ENCODE results near the gene P2RX4. TPM values are rescaled to one million over a fixed set of nuclear protein-coding genes. Genes with fewer than 3 reads are reported as not detected.

P2RX4 gene
- total and polyA plus RNA-seq, 9 of the 15 experiments (the other 6 are each of a cell fraction or from before 2014, with no cell fraction given) = 6.6 to 21.5 (median 11.7) TPM

DNA sequence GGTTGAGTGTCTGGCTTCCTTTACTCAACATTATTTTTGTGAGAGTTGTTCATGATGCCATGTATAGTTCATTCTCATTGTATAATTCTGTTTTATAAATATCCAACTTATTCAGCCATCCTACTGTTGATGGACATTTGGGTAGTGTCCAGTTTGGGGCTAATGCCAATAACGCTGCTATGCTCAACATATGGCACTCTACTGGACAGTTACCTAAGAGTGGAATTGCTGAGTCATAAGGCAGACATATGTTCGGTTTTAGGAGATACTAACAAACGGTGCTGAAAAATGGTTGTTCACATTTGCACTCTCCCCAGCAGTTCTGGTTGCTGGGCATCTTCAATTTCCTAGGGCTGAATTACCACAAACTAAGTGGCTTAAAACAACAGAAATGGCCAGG is 28.7 kb upstream of the P2RX4 start (continued):
- TF ChIP-seq, protein P1, sequence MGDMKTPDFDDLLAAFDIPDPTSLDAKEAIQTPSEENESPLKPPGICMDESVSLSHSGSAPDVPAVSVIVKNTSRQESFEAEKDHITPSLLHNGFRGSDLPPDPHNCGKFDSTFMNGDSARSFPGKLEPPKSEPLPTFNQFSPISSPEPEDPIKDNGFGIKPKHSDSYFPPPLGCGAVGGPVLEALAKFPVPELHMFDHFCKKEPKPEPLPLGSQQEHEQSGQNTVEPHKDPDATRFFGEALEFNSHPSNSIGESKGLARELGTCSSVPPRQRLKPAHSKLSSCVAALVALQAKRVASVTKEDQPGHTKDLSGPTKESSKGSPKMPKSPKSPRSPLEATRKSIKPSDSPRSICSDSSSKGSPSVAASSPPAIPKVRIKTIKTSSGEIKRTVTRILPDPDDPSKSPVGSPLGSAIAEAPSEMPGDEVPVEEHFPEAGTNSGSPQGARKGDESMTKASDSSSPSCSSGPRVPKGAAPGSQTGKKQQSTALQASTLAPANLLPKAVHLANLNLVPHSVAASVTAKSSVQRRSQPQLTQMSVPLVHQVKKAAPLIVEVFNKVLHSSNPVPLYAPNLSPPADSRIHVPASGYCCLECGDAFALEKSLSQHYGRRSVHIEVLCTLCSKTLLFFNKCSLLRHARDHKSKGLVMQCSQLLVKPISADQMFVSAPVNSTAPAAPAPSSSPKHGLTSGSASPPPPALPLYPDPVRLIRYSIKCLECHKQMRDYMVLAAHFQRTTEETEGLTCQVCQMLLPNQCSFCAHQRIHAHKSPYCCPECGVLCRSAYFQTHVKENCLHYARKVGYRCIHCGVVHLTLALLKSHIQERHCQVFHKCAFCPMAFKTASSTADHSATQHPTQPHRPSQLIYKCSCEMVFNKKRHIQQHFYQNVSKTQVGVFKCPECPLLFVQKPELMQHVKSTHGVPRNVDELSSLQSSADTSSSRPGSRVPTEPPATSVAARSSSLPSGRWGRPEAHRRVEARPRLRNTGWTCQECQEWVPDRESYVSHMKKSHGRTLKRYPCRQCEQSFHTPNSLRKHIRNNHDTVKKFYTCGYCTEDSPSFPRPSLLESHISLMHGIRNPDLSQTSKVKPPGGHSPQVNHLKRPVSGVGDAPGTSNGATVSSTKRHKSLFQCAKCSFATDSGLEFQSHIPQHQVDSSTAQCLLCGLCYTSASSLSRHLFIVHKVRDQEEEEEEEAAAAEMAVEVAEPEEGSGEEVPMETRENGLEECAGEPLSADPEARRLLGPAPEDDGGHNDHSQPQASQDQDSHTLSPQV (IDR thresholded peaks at IDR 0.05) = peak; percentile 70
- TF ChIP-seq SMC3 (conservative IDR thresholded peaks at IDR 0.05; ENCODE audit: insufficient read depth, low read depth, low read length) = no peak
- TF ChIP-seq, protein P2, sequence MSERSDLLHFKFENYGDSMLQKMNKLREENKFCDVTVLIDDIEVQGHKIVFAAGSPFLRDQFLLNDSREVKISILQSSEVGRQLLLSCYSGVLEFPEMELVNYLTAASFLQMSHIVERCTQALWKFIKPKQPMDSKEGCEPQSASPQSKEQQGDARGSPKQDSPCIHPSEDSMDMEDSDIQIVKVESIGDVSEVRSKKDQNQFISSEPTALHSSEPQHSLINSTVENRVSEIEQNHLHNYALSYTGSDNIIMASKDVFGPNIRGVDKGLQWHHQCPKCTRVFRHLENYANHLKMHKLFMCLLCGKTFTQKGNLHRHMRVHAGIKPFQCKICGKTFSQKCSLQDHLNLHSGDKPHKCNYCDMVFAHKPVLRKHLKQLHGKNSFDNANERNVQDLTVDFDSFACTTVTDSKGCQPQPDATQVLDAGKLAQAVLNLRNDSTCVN (CRISPR knock-in tag; IDR thresholded peaks at IDR 0.05) = no peak
- no peak for TF ChIP-seq ARID3B (CRISPR knock-in tag; IDR thresholded peaks at IDR 0.05; ENCODE audit: borderline replicate concordance)
- TF ChIP-seq TCF3 (CRISPR knock-in tag; IDR thresholded peaks at IDR 0.05) = no peak
- TF ChIP-seq SIN3B (IDR thresholded peaks at IDR 0.05; ENCODE audit: low read depth) = no peak
- TF ChIP-seq TFAP4 (CRISPR knock-in tag; IDR thresholded peaks at IDR 0.05; ENCODE audit: borderline replicate concordance) = no peak
- TF ChIP-seq HNRNPK (IDR thresholded peaks at IDR 0.05; ENCODE audit: low read depth, low read length, poor library complexity, severe bottlenecking) = no peak
- TF ChIP-seq DPF2 (IDR thresholded peaks at IDR 0.05) = peak; percentile 61
- no peak for TF ChIP-seq SMARCB1 (IDR thresholded peaks at IDR 0.05; ENCODE audit: insufficient read length, low read depth)
- no peak for TF ChIP-seq NR2C1 (IDR thresholded peaks at IDR 0.05)
- 0 out of 2 replicates have a peak, but pooled peaks have one; percentile 21 for TF ChIP-seq NR2C1 (tag; IDR thresholded peaks at IDR 0.05)
- no peak for TF ChIP-seq SAFB (IDR thresholded peaks at IDR 0.05; ENCODE audit: borderline replicate concordance, low read depth, low read length)
- TF ChIP-seq ZNF316 (IDR thresholded peaks at IDR 0.05) = peak; percentile 95
- TF ChIP-seq, protein P3, sequence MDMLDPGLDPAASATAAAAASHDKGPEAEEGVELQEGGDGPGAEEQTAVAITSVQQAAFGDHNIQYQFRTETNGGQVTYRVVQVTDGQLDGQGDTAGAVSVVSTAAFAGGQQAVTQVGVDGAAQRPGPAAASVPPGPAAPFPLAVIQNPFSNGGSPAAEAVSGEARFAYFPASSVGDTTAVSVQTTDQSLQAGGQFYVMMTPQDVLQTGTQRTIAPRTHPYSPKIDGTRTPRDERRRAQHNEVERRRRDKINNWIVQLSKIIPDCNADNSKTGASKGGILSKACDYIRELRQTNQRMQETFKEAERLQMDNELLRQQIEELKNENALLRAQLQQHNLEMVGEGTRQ (CRISPR knock-in tag; IDR thresholded peaks at IDR 0.05) = no peak
- TF ChIP-seq MAFF (IDR thresholded peaks at IDR 0.05; ENCODE audit: low read length) = peak; percentile 90
- peak; percentile 92 for TF ChIP-seq C11orf30 (IDR thresholded peaks at IDR 0.05; ENCODE audit: low read depth)
- TF ChIP-seq, protein P4, sequence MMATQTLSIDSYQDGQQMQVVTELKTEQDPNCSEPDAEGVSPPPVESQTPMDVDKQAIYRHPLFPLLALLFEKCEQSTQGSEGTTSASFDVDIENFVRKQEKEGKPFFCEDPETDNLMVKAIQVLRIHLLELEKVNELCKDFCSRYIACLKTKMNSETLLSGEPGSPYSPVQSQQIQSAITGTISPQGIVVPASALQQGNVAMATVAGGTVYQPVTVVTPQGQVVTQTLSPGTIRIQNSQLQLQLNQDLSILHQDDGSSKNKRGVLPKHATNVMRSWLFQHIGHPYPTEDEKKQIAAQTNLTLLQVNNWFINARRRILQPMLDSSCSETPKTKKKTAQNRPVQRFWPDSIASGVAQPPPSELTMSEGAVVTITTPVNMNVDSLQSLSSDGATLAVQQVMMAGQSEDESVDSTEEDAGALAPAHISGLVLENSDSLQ (IDR thresholded peaks at IDR 0.05) = no peak
- TF ChIP-seq MYBL2 (IDR thresholded peaks at IDR 0.05; ENCODE audit: low read depth) = no peak
- TF ChIP-seq MYBL2 (CRISPR knock-in tag; IDR thresholded peaks at IDR 0.05; ENCODE audit: borderline replicate concordance) = no peak
- TF ChIP-seq COPS2 (conservative IDR thresholded peaks at IDR 0.05) = no peak
